Naive B cell (primary cell): Measurements from ENCODE around the gene SURF6. TPM values are rescaled to one million over a fixed set of nuclear protein-coding genes. Genes with fewer than 3 reads are reported as not detected.
"Not testable (repeated sequence)": the region's sequence is repeated elsewhere in the genome, so short reads cannot be mapped to it uniquely, and the experiment has no call there.

Experiments
- ATAC-seq, 2 donors: fragments of 150-1000 bp; cut with Tn5 transposase; 2 replicates each; pipeline ENCODE4 v1.10.0; 2021; ENCODE audit warnings: low read depth in 2 of 2, mild to moderate bottlenecking in 2 of 2, moderate library complexity in 2 of 2
- DNase-seq: peaks from one replicate; pipeline ENCODE4 v3.0.0; 2022
- H3K27ac Mint-ChIP-seq, 6 donors: one replicate each; pipeline ENCODE4 v1.8.0; 2020 to 2022; ENCODE audit warnings: mild to moderate bottlenecking in 6 of 6, mixed read lengths in 6 of 6, moderate library complexity in 5 of 6, inconsistent platforms in 2 of 6
- H3K27me3 Mint-ChIP-seq, 3 donors: one replicate each; pipeline ENCODE4 v1.8.0; 2021 to 2022; ENCODE audit warnings: mixed read lengths in 3 of 3, mild to moderate bottlenecking in 1 of 3
- H3K36me3 Mint-ChIP-seq, 2 donors: one replicate each; pipeline ENCODE4 v1.8.0; 2020 to 2022; ENCODE audit warnings: mixed read lengths in 2 of 2, inconsistent platforms in 1 of 2, mild to moderate bottlenecking in 1 of 2
- H3K4me1 Mint-ChIP-seq, 3 donors: one replicate each; pipeline ENCODE4 v1.8.0; 2020 to 2022; ENCODE audit warnings: mixed read lengths in 3 of 3, inconsistent platforms in 1 of 3, mild to moderate bottlenecking in 1 of 3, moderate library complexity in 1 of 3
- H3K4me3 Mint-ChIP-seq, 8 donors: one replicate each; pipeline ENCODE4 v1.8.0; 2020 to 2022; ENCODE audit warnings: mild to moderate bottlenecking in 8 of 8, mixed read lengths in 8 of 8, moderate library complexity in 8 of 8, inconsistent platforms in 2 of 8
- H3K9me3 Mint-ChIP-seq, 7 donors: one replicate each; pipeline ENCODE4 v1.8.0; 2020 to 2022; ENCODE audit warnings: mixed read lengths in 7 of 7, mild to moderate bottlenecking in 5 of 7, inconsistent platforms in 2 of 7, moderate library complexity in 1 of 7
- polyA plus RNA-seq, 6 donors: library from polyadenylated mRNA; unstranded; fragments of 300-500 nt; fragmentation: Illumina TruSeq; gene quantifications; one replicate each; pipeline ENCODE4 v1.2.3, GENCODE V29; 2021; ENCODE audit warnings: low read depth in 6 of 6

SURF6 gene
- polyA plus RNA-seq, 6 donors from 2014 or later = 0.09 to 13.0 (median 6.8) TPM

- peaks cover 0 to 10% (median 0%) of the 10 kb centered on the region in 7 donors for H3K9me3 Mint-ChIP-seq
- H3K27me3 Mint-ChIP-seq = no peaks in the 10 kb centered on the region
- no peak for DNase-seq
- H3K36me3 Mint-ChIP-seq = peaks cover 22 to 30% of the 10 kb centered on the region in 2 donors
- H3K4me3 Mint-ChIP-seq = peak overlapping the region in 7 of 8 donors; percentile 43 to 86 (median 73)
- H3K27ac Mint-ChIP-seq = peak overlapping the region in 5 of 6 donors; percentile 67 to 97 (median 94)
- H3K4me1 Mint-ChIP-seq = peaks cover 50 to 76% (median 70%) of the 10 kb centered on the region in 3 donors
- ATAC-seq = no peak
Observed at GRCh38 chr9:133339641-133340040, 3.7 kb upstream of the SURF6 start.

GRCh38 chr9:133334888-133335287, 1.1 kb downstream of the SURF6 start:
- H3K36me3 Mint-ChIP-seq = peaks cover 12 to 18% of the 10 kb centered on the region in 2 donors
- H3K4me3 Mint-ChIP-seq = peak overlapping the region; percentile 88 to 98 (median 97)
- peak overlapping the region in 2 of 6 donors; percentile 87 to 88 for H3K27ac Mint-ChIP-seq
- ATAC-seq, H3K27me3 Mint-ChIP-seq, H3K9me3 Mint-ChIP-seq, DNase-seq: not testable (repeated sequence)
- peaks cover 35 to 70% (median 62%) of the 10 kb centered on the region in 3 donors for H3K4me1 Mint-ChIP-seq

- Mint-ChIP-seq H3K27ac (peak overlapping the region in 1 of 6 donors; percentile 54), H3K27me3 (no peaks in the 10 kb centered on the region), H3K4me1 (peaks cover 32 to 70% (median 58%) of the 10 kb centered on the region in 3 donors), H3K4me3 (peak overlapping the region in 7 of 8 donors; percentile 9 to 98 (median 63)), H3K9me3 (no peaks in the 10 kb centered on the region), H3K36me3 (peaks cover 5 to 10% of the 10 kb centered on the region in 2 donors)
- no peak for DNase-seq
- no peak for ATAC-seq
Observed at GRCh38 chr9:133334161-133334560, 1.8 kb downstream of the SURF6 start.

DNA sequence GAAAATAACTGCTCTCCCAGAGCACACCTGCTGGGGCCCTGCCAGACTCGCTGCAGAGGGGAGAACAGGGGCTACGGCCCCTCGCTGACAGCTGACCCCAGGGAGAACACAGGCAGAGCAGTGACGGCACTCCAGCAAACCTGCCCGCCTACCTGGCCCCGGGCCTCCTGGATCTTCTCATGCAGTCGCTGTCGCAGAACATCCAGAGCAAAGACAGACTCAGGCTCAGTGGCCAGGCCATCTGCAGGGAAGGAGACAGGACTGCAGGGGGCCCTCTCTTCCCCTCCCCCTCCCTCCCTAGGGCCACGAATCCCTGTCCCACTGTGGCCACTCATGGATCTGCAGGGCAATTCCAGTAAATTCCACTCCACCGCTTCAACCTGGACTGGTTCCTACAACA, 2.4 kb downstream of the SURF6 start:
- DNase-seq (no peak), ATAC-seq (no peak)
- H3K4me1 Mint-ChIP-seq = peaks cover 33 to 67% (median 56%) of the 10 kb centered on the region in 3 donors
- no peaks in the 10 kb centered on the region for H3K27me3 Mint-ChIP-seq
- H3K4me3 Mint-ChIP-seq = peak overlapping the region in 5 of 8 donors; percentile 30 to 97 (median 63)
- no peak overlapping the region for H3K27ac Mint-ChIP-seq
- no peaks in the 10 kb centered on the region for H3K9me3 Mint-ChIP-seq
- H3K36me3 Mint-ChIP-seq = peaks cover 0 to 7% of the 10 kb centered on the region in 2 donors

DNA sequence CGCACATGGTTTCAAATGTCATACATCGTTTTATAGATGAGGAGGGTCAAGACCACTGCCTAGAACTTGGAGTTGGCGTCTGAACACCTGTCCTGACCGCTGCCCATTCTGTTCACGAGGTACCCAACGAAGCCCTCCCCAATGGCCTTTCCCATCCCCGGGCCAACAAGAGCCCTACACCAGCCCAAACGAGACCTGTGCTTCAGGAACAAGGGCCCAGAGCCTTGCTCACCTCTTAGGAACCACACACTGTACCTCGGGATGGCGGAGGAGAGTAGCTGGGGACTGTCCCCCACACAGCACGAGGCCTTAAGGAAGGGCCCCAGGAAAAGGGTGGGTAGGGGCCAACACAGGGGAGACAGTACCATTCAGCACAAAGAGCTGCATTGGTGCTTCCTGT, 3.0 kb downstream of the SURF6 start:
- H3K9me3 Mint-ChIP-seq = no peaks in the 10 kb centered on the region
- H3K27ac Mint-ChIP-seq = peak overlapping the region in 1 of 6 donors; percentile 62
- peaks cover 35 to 66% (median 56%) of the 10 kb centered on the region in 3 donors for H3K4me1 Mint-ChIP-seq
- H3K27me3 Mint-ChIP-seq = no peaks in the 10 kb centered on the region
- peak overlapping the region in 4 of 8 donors; percentile 49 to 71 (median 58) for H3K4me3 Mint-ChIP-seq
- peaks cover 0 to 7% of the 10 kb centered on the region in 2 donors for H3K36me3 Mint-ChIP-seq
- ATAC-seq (no peak), DNase-seq (no peak)

DNA sequence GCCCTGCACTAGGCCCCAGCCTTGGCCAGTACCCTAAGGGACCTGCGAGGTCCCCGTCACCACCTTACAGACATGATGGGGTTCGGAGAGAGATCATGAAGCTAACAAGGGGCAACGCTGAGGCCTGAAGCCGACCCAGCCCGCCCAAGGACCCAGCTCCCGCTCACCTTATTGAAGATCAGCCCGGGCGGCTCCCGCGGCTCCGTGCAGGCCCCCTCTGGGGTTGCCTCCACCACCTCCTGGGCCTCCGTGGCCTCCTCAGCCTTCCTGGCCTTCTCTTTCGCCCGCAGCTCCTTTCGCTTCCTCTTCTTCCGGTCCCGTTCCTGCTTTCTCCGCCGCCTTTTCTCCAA, 3.6 kb downstream of the SURF6 start:
- Mint-ChIP-seq H3K9me3 (no peaks in the 10 kb centered on the region), H3K4me3 (peak overlapping the region in 1 of 8 donors; percentile 62), H3K27me3 (no peaks in the 10 kb centered on the region), H3K27ac (peak overlapping the region in 1 of 6 donors; percentile 88), H3K36me3 (peaks cover 0 to 7% of the 10 kb centered on the region in 2 donors), H3K4me1 (peaks cover 32 to 61% (median 56%) of the 10 kb centered on the region in 3 donors)
- ATAC-seq (no peak), DNase-seq (no peak)

DNA sequence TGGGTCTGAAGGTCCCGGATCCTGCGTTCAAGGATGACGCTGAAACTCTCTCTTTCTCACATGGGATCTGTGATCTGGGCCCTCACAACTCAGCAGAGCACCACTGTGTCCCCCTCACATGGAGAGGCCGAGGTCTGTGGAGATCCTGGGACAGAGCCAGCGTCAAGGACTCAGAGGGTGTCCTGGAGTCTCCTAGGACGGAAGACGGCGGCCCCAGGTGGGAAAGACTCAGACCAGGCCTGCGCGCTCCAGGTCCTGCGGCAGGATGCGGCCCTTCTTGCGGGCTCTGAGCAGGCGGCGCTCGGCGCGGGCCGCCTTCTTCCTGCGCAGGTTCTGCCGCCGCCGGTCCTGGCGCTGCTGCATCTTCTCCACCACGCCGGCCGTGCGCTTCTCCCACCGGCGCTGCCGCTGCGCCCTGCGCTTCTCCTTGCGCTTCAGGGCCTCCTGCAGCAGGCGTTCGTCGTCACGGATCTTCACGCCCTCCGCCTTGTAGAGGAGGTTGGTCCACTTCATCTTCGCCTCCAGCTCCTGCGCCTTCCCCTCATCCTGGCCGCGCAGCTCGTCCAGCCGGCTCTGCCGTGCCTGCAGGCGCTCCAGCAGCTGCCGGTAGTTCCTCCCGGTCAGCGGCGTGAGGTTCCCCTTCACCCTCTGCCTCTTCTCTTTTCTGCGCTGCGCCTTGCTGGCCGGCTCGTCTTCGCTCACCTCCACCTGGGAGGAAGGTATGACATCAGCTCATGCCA, 4.2 kb downstream of the SURF6 start:
- H3K4me3 Mint-ChIP-seq = no peak overlapping the region
- DNase-seq (no peak), ATAC-seq (no peak)
- H3K27me3 Mint-ChIP-seq = no peaks in the 10 kb centered on the region
- H3K9me3 Mint-ChIP-seq = no peaks in the 10 kb centered on the region
- peak overlapping the region in 2 of 6 donors; percentile 44 to 88 for H3K27ac Mint-ChIP-seq
- peaks cover 32 to 60% (median 51%) of the 10 kb centered on the region in 3 donors for H3K4me1 Mint-ChIP-seq
- peaks cover 0 to 7% of the 10 kb centered on the region in 2 donors for H3K36me3 Mint-ChIP-seq

GRCh38 chr9:133331221-133331620, 4.8 kb downstream of the SURF6 start:
- peak overlapping the region in 1 of 6 donors; percentile 58 for H3K27ac Mint-ChIP-seq
- H3K27me3 Mint-ChIP-seq = no peaks in the 10 kb centered on the region
- H3K36me3 Mint-ChIP-seq = peaks cover 0 to 7% of the 10 kb centered on the region in 2 donors
- ATAC-seq (no peak), DNase-seq (no peak)
- no peaks in the 10 kb centered on the region for H3K9me3 Mint-ChIP-seq
- peaks cover 32 to 54% (median 45%) of the 10 kb centered on the region in 3 donors for H3K4me1 Mint-ChIP-seq
- peak overlapping the region in 1 of 8 donors; percentile 31 for H3K4me3 Mint-ChIP-seq

DNA sequence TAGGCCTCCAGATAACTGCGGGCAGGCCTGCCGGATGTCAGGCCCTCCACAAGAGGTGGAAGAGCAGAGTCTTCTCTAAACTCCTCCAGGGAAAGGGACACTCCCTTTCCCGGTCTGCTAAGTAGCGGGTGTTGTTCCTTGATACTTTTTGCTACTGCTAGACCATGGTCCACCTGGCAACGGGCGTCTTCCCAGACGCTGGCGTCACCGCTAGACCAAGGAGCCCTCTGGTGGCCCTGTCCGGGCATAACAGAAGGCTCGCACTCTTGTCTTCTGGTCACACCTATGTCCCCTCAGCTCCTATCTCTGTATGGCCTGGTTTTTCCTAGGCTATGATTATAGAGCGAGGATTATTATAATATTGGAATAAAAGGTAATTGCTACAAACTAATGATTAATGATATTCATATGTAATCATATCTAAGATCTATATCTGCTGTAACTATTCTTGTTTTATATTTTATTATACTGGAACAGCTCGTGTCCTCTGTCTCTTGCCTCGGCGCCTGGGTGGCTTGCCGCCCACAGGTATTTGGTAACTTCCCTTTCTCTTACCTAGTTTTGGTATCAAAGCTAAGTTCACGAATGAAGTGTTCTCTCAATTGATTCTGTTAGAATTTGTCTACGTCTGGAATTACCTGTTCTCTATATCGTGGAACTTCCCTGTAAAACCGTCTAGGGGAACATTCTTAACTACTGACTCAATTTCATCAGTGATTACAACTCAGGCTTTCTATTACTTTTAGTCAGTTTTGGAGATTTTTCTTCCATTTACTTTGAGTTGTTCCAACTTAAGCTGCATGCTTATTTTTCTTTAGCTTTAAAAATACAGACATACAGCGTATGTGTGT, 6.5 kb downstream of the SURF6 start:
- DNase-seq, H3K9me3 Mint-ChIP-seq, H3K36me3 Mint-ChIP-seq, H3K4me3 Mint-ChIP-seq, H3K27me3 Mint-ChIP-seq, ATAC-seq: not testable (repeated sequence)
- Mint-ChIP-seq H3K27ac (peak overlapping the region in 3 of 6 donors; percentile 19 to 65 (median 24)), H3K4me1 (peaks cover 21 to 38% (median 32%) of the 10 kb centered on the region in 3 donors)

GRCh38 chr9:133327834-133328484, 8.0 kb downstream of the SURF6 start:
- Mint-ChIP-seq H3K27me3 (no peaks in the 10 kb centered on the region), H3K4me3 (no peak overlapping the region), H3K27ac (peak overlapping the region in 3 of 6 donors; percentile 19 to 68 (median 44)), H3K36me3 (peaks cover 0 to 7% of the 10 kb centered on the region in 2 donors), H3K9me3 (no peaks in the 10 kb centered on the region), H3K4me1 (peaks cover 19 to 27% (median 22%) of the 10 kb centered on the region in 3 donors)
- DNase-seq = no peak
- no peak for ATAC-seq

DNA sequence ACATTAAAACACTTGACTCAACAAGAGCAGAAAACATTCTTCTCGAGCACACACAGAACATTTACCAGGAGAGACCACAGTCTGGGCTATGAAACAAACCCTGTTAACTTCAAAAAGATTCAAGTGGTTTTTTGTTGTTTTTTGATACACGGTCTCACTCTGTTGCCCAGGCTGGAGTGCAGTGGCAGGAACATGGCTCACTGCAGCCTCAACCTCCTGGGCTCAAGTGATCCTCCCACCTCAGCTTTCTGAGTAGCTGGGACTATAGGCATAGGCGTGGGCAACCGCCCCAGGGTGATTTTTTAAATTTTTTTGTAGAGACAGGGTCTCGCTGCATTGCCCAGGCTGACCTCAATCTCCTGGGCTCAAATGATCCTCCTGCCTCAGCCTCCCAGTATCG, 9.0 kb downstream of the SURF6 start:
- H3K4me3 Mint-ChIP-seq, H3K36me3 Mint-ChIP-seq, ATAC-seq, H3K9me3 Mint-ChIP-seq, H3K27me3 Mint-ChIP-seq, DNase-seq: not testable (repeated sequence)
- H3K4me1 Mint-ChIP-seq = peaks cover 16 to 22% (median 20%) of the 10 kb centered on the region in 3 donors
- peak overlapping the region in 1 of 6 donors; percentile 11 for H3K27ac Mint-ChIP-seq

- H3K36me3 Mint-ChIP-seq = no peaks in the 10 kb centered on the region
- no peaks in the 10 kb centered on the region for H3K9me3 Mint-ChIP-seq
- H3K27me3 Mint-ChIP-seq = peaks cover 0 to 4% (median 0%) of the 10 kb centered on the region in 3 donors
- no peak overlapping the region for H3K4me3 Mint-ChIP-seq
- ATAC-seq (no peak), DNase-seq (no peak)
- peaks cover 1 to 13% (median 12%) of the 10 kb centered on the region in 3 donors for H3K4me1 Mint-ChIP-seq
- peak overlapping the region in 1 of 6 donors; percentile 93 for H3K27ac Mint-ChIP-seq
Observed at GRCh38 chr9:133323991-133324703, 11.8 kb downstream of the SURF6 start.
